ENCODE data around the gene STK32C.

- TF ChIP-seq CTCF (IDR thresholded peaks at IDR 0.05) = no peak
- TF ChIP-seq POLR2A (IDR thresholded peaks at IDR 0.05) = no peak
- TF ChIP-seq POLR2AphosphoS5 (IDR thresholded peaks at IDR 0.05; ENCODE audit: insufficient read depth in 1 of 2, low read depth in 1 of 2) = no peak
Measured at GRCh38 chr10:132188331-132188730, 119.4 kb downstream of the STK32C start.
